ENCODE results near the gene TCF19. TPM values are rescaled to one million over a fixed set of nuclear protein-coding genes. Genes with fewer than 3 reads are reported as not detected.
"Not testable (repeated sequence)": the region's sequence is repeated elsewhere in the genome, so short reads cannot be mapped to it uniquely, and the experiment has no call there.

The TCF19 gene
- total RNA-seq, 4 donors from 2014 or later, result 18.9 to 24.2 (median 20.8) TPM

DNA sequence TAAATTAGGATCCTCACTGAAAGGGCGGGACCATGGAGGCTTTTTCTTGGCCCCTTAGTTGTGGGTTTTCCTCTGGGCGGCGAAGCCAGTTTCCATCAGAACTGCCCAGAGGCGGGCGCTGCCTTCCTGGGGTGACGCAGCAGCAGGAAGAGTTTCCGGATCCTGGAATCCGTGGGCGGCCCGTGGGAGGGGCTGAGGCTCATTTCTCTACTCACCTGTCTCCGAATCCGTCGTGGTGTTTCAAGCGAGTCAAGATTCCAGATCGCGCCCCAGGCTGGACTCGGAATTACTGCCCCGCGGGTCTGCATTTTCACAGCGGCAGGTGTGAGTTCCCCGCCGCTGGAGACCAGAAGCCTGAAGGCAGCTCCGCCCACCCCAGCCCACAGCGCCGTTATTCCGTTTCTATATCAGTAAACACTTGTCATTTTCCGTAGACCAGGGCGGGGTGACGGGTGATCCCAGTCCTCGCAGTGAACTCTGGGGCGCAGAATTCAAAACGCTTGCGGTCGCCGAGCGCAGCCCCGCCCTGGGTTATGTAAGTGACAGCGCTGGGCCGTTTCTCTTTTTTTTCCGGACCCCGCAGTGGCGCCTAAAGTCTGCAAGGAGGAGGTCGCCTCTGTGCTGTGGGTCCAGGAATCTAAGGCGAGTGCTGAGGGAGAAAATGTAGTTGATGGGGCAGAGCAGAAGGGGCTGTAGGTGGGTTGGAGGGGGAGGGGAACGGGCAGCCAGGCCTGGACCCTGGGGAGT, 39.3 kb downstream of the TCF19 start:
- DNase-seq (ENCODE audit: low spot score in 2 of 2), result peak; percentile 92 to 98
- WGBS, 2 donors, result 0 to 1% methylated on average over 35 to 45 of the region's 45 CpGs
- intact Hi-C loops (cut with DNase I; ENCODE audit: low total_unique reads), result loop anchor here (5.0 kb wide), 1 partner anchor 170 kb away; no protein-coding TSS in a partner anchor
- TF ChIP-seq, protein P1, sequence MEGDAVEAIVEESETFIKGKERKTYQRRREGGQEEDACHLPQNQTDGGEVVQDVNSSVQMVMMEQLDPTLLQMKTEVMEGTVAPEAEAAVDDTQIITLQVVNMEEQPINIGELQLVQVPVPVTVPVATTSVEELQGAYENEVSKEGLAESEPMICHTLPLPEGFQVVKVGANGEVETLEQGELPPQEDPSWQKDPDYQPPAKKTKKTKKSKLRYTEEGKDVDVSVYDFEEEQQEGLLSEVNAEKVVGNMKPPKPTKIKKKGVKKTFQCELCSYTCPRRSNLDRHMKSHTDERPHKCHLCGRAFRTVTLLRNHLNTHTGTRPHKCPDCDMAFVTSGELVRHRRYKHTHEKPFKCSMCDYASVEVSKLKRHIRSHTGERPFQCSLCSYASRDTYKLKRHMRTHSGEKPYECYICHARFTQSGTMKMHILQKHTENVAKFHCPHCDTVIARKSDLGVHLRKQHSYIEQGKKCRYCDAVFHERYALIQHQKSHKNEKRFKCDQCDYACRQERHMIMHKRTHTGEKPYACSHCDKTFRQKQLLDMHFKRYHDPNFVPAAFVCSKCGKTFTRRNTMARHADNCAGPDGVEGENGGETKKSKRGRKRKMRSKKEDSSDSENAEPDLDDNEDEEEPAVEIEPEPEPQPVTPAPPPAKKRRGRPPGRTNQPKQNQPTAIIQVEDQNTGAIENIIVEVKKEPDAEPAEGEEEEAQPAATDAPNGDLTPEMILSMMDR (IDR thresholded peaks at IDR 0.05), result no peak
- TF ChIP-seq POLR2A (IDR thresholded peaks at IDR 0.05), result peak in 1 of 2 donors; percentile 30
- peak overlapping the region; percentile 62 for H3K4me3 ChIP-seq (ENCODE audit: low read depth, poor library complexity, severe bottlenecking)

DNA sequence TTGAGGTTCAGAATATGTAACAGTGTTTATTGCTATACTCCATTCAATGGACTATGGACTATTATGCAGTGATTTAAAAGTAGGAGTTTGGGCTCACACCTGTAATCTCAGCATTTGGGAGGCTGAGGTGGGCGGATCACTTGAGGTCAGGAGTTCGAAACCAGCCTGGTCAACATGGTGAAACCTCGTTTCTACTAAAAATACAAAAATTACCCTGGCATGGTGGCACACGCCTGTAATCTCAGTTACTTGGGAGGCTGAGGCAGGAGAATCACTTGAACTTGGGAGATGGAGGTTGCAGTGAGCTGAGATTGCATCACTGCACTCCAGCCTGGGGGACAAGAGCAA, 40.7 kb downstream of the TCF19 start:
- intact Hi-C loops (cut with DNase I; ENCODE audit: low total_unique reads), result loop anchor here (5.0 kb wide), 1 partner anchor 168 kb away; no protein-coding TSS in a partner anchor
- DNase-seq (ENCODE audit: low spot score in 2 of 2); H3K4me3 ChIP-seq (ENCODE audit: low read depth, poor library complexity, severe bottlenecking): not testable (repeated sequence)
- 90 to 92% methylated on average over 4 of the region's 4 CpGs for WGBS, 2 donors

DNA sequence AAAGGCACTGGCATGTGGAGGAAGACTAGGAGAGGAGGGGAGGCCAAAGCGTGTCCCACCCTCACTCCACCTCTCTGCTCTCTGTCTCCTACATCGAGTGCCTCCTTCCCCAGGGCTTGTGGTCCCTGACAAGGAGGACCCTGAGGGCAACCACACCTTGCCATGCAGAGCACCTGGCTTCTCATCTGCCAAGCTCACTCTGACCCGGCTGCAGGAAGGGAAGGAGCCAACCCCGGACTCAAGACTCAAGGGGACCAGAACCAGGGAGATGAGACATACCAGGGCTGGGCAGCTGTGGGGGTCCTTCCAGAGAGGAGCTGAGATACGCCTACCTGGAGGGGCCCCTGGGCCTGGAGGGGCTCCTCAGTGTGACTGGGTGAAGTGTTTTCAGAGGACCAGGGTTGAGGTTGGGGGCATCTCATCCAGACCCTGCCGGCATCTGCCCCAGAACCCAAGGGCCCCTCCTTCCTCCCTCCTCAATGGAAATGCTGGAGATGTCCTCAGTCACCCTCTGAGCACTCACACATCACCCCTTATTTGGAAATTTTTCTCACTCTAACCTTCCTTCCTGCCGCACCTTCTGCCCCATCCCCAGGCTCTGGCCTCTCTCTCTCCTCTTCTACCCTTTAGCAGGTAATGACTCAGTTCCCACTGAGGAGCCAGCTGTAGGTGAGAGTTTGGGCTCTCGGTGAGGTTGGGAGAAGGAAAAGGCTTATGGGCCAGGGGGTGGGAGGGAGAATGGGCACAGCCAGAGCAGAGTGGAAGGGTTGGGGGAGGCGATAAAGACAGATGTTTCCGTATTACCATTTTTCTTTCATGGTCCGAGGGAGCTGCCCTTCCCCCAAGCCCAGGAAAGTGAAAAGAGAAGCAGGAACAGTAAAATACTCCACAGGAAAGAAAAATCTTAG, 44.1 kb downstream of the TCF19 start:
- TF ChIP-seq, protein P1 (IDR thresholded peaks at IDR 0.05), result no peak
- DNase-seq (ENCODE audit: low spot score in 2 of 2), result no peak
- WGBS, 2 donors, result 47 to 54% methylated on average over 11 of the region's 11 CpGs
- H3K4me3 ChIP-seq (ENCODE audit: low read depth, poor library complexity, severe bottlenecking), result no peak overlapping the region
- intact Hi-C loops (cut with DNase I; ENCODE audit: low total_unique reads), result no loop called here

DNA sequence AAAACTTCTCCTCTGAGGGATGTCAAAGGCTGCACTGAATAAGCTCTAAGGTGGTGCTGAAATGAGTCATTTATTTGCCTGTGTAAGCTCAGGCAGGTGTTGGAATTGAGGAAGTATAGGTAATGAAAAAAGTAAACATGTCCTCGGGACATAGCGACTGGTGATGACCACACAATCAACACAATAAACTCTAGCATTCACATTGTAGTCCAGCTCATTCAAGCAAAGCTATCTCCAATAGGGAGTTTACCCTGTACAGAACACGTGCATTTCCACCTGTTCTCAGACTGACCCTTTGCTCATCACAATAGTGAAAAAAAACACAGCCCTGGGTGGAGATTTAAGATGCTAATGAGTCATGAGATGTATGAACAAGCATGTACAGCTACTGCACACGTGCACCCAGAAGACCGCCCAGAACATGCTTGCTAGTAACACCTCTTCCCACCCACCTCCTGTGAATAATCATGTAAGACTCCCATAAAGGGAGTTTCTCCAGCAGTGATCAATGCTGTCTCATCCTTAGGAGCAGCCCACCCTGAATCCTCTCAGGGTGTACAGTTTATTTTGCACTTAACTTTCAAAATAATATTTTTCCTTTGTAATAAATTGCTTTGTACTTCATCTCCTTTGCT, 45.1 kb downstream of the TCF19 start:
- H3K4me3 ChIP-seq (ENCODE audit: low read depth, poor library complexity, severe bottlenecking), result no peak overlapping the region
- TF ChIP-seq POLR2A (IDR thresholded peaks at IDR 0.05), result no peak
- TF ChIP-seq, protein P1 (IDR thresholded peaks at IDR 0.05), result no peak
- WGBS, 2 donors, result 18 to 21% methylated on average over 5 of the region's 5 CpGs
- DNase-seq (ENCODE audit: low spot score in 2 of 2), result no peak
- intact Hi-C loops (cut with DNase I; ENCODE audit: low total_unique reads), result no loop called here

DNA sequence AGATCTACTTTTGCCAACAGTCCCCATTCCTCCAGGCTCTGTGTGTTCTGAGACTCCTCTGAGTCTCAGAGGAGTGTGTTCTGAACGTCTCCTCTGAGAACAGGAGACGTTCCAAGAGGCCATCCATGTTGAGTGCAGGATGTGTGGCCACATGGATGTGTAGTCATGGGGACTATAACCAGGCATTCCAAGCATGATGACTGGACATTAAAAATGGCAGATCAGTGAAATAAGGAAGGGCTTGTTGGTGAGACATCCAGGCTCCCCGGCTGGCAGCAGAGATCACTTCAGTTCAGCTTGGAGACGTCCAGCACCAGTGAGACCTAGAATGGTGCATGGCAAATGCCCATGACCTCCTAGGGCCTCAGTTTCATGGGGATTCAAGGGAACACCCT, 46.4 kb downstream of the TCF19 start:
- WGBS, 2 donors, result 80 to 83% methylated on average over 4 of the region's 4 CpGs
- intact Hi-C loops (cut with DNase I; ENCODE audit: low total_unique reads), result no loop called here
- no peak overlapping the region for H3K4me3 ChIP-seq (ENCODE audit: low read depth, poor library complexity, severe bottlenecking)
- DNase-seq (ENCODE audit: low spot score in 2 of 2), result no peak
- TF ChIP-seq, protein P1 (IDR thresholded peaks at IDR 0.05), result no peak
- TF ChIP-seq POLR2A (IDR thresholded peaks at IDR 0.05), result no peak

DNA sequence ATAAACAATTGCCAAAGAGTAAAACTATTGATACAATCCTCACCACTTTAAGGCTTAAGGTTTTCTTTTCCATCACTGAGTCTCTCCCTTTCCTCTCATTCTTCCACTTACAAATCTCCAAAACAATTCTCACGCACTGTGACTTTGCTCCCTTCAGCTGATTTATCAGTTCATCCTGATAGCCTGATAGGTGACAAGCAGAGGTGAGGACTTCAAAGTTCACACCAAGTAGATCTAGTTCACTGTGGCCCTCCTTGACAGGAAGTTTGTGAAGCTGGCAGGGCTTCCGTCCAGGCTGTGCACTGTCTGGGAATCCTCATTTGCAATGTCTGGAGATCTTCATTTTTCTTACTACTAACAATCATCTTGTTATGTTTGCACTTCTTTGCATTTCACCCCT, 47.2 kb downstream of the TCF19 start:
- no peak for DNase-seq (ENCODE audit: low spot score in 2 of 2)
- intact Hi-C loops (cut with DNase I; ENCODE audit: low total_unique reads), result no loop called here
- no peak overlapping the region for H3K4me3 ChIP-seq (ENCODE audit: low read depth, poor library complexity, severe bottlenecking)
- no peak for TF ChIP-seq POLR2A (IDR thresholded peaks at IDR 0.05)
- TF ChIP-seq, protein P1 (IDR thresholded peaks at IDR 0.05), result no peak
- 77 to 88% methylated on average over 2 of the region's 2 CpGs for WGBS, 2 donors

All from lower leg skin (tissue), 4 donors.